ENCODE measurements around the gene ACOT12. TPM values are rescaled to one million over a fixed set of nuclear protein-coding genes. Genes with fewer than 3 reads are reported as not detected.

ACOT12 gene
- total RNA-seq, 1 donor from 2014 or later: not detected

- peaks cover 11% of the 10 kb centered on the region for H3K27me3 Mint-ChIP-seq (ENCODE audit: low read depth)
- no peaks in the 10 kb centered on the region for H3K4me1 Mint-ChIP-seq (ENCODE audit: low read depth)
- H3K4me3 Mint-ChIP-seq (ENCODE audit: unreplicated experiment): no peak overlapping the region
- H3K36me3 Mint-ChIP-seq (ENCODE audit: low read depth): no peaks in the 10 kb centered on the region
- H3K9me3 Mint-ChIP-seq (ENCODE audit: low read depth): peaks cover 4% of the 10 kb centered on the region
- no peak for DNase-seq (ENCODE audit: low spot score)
- no peak for TF ChIP-seq CTCF (IDR thresholded peaks at IDR 0.05)
- H3K27ac Mint-ChIP-seq (ENCODE audit: unreplicated experiment): no peak overlapping the region
Measured at GRCh38 chr5:81370912-81371311, 23.0 kb downstream of the ACOT12 start.

GRCh38 chr5:81365541-81365940 is 28.4 kb downstream of the ACOT12 start:
- H3K4me1 Mint-ChIP-seq (ENCODE audit: low read depth): no peaks in the 10 kb centered on the region
- H3K4me3 Mint-ChIP-seq (ENCODE audit: unreplicated experiment): no peak overlapping the region
- DNase-seq (ENCODE audit: low spot score): no peak
- no peaks in the 10 kb centered on the region for H3K27me3 Mint-ChIP-seq (ENCODE audit: low read depth)
- H3K36me3 Mint-ChIP-seq (ENCODE audit: low read depth): no peaks in the 10 kb centered on the region
- H3K9me3 Mint-ChIP-seq (ENCODE audit: low read depth): no peaks in the 10 kb centered on the region
- no peak for TF ChIP-seq CTCF (IDR thresholded peaks at IDR 0.05)
- no peak overlapping the region for H3K27ac Mint-ChIP-seq (ENCODE audit: unreplicated experiment)

- no peak overlapping the region for H3K27ac Mint-ChIP-seq (ENCODE audit: unreplicated experiment)
- no peak for DNase-seq (ENCODE audit: low spot score)
- no peaks in the 10 kb centered on the region for H3K9me3 Mint-ChIP-seq (ENCODE audit: low read depth)
- no peak for TF ChIP-seq CTCF (IDR thresholded peaks at IDR 0.05)
- H3K36me3 Mint-ChIP-seq (ENCODE audit: low read depth): no peaks in the 10 kb centered on the region
- H3K4me3 Mint-ChIP-seq (ENCODE audit: unreplicated experiment): no peak overlapping the region
- H3K27me3 Mint-ChIP-seq (ENCODE audit: low read depth): peaks cover 2% of the 10 kb centered on the region
- H3K4me1 Mint-ChIP-seq (ENCODE audit: low read depth): no peaks in the 10 kb centered on the region
Measured at GRCh38 chr5:81363093-81363871, 30.7 kb downstream of the ACOT12 start.

GRCh38 chr5:81361600-81361999 is 32.3 kb downstream of the ACOT12 start:
- no peak for DNase-seq (ENCODE audit: low spot score)
- Mint-ChIP-seq H3K27me3 (ENCODE audit: low read depth) (peaks cover 2% of the 10 kb centered on the region), H3K36me3 (ENCODE audit: low read depth) (no peaks in the 10 kb centered on the region), H3K9me3 (ENCODE audit: low read depth) (no peaks in the 10 kb centered on the region), H3K27ac (ENCODE audit: unreplicated experiment) (no peak overlapping the region), H3K4me3 (ENCODE audit: unreplicated experiment) (no peak overlapping the region), H3K4me1 (ENCODE audit: low read depth) (no peaks in the 10 kb centered on the region)
- no peak for TF ChIP-seq CTCF (IDR thresholded peaks at IDR 0.05)

GRCh38 chr5:81360640-81361039 is 33.3 kb downstream of the ACOT12 start:
- H3K9me3 Mint-ChIP-seq (ENCODE audit: low read depth): no peaks in the 10 kb centered on the region
- no peaks in the 10 kb centered on the region for H3K36me3 Mint-ChIP-seq (ENCODE audit: low read depth)
- no peak for TF ChIP-seq CTCF (IDR thresholded peaks at IDR 0.05)
- H3K27ac Mint-ChIP-seq (ENCODE audit: unreplicated experiment): no peak overlapping the region
- H3K27me3 Mint-ChIP-seq (ENCODE audit: low read depth): peaks cover 2% of the 10 kb centered on the region
- H3K4me1 Mint-ChIP-seq (ENCODE audit: low read depth): no peaks in the 10 kb centered on the region
- H3K4me3 Mint-ChIP-seq (ENCODE audit: unreplicated experiment): no peak overlapping the region
- DNase-seq (ENCODE audit: low spot score): no peak

Measured in chondrocyte (in vitro differentiated cells).